ENCODE data around the gene PSPC1.

- TF ChIP-seq, protein P1, sequence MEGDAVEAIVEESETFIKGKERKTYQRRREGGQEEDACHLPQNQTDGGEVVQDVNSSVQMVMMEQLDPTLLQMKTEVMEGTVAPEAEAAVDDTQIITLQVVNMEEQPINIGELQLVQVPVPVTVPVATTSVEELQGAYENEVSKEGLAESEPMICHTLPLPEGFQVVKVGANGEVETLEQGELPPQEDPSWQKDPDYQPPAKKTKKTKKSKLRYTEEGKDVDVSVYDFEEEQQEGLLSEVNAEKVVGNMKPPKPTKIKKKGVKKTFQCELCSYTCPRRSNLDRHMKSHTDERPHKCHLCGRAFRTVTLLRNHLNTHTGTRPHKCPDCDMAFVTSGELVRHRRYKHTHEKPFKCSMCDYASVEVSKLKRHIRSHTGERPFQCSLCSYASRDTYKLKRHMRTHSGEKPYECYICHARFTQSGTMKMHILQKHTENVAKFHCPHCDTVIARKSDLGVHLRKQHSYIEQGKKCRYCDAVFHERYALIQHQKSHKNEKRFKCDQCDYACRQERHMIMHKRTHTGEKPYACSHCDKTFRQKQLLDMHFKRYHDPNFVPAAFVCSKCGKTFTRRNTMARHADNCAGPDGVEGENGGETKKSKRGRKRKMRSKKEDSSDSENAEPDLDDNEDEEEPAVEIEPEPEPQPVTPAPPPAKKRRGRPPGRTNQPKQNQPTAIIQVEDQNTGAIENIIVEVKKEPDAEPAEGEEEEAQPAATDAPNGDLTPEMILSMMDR (IDR thresholded peaks at IDR 0.05), result no peak
- TF ChIP-seq POLR2A (IDR thresholded peaks at IDR 0.05), result no peak
Observed at GRCh38 chr13:19810151-19810550, 27.4 kb upstream of the PSPC1 start.
